ENCODE measurements around the gene LHFPL2.

GRCh38 chr5:78522476-78523260, 125.9 kb downstream of the LHFPL2 start:
- TF ChIP-seq SP1 (IDR thresholded peaks at IDR 0.05) (no peak), BHLHE40 (IDR thresholded peaks at IDR 0.05; ENCODE audit: borderline replicate concordance) (no peak), FOXK2 (IDR thresholded peaks at IDR 0.05) (no peak), L3MBTL2 (conservative IDR thresholded peaks at IDR 0.05) (no peak), FOXM1 (IDR thresholded peaks at IDR 0.05; ENCODE audit: borderline replicate concordance) (no peak), ZNF384 (IDR thresholded peaks at IDR 0.05) (no peak), SUZ12 (IDR thresholded peaks at IDR 0.05) (no peak), ELF4 (IDR thresholded peaks at IDR 0.05) (no peak), HDGF (IDR thresholded peaks at IDR 0.05; ENCODE audit: borderline replicate concordance) (no peak)
